Measurements from ENCODE around the gene RBKS.
"Not testable (repeated sequence)": the region's sequence is repeated elsewhere in the genome, so short reads cannot be mapped to it uniquely, and the experiment has no call there.

The RBKS gene

DNA sequence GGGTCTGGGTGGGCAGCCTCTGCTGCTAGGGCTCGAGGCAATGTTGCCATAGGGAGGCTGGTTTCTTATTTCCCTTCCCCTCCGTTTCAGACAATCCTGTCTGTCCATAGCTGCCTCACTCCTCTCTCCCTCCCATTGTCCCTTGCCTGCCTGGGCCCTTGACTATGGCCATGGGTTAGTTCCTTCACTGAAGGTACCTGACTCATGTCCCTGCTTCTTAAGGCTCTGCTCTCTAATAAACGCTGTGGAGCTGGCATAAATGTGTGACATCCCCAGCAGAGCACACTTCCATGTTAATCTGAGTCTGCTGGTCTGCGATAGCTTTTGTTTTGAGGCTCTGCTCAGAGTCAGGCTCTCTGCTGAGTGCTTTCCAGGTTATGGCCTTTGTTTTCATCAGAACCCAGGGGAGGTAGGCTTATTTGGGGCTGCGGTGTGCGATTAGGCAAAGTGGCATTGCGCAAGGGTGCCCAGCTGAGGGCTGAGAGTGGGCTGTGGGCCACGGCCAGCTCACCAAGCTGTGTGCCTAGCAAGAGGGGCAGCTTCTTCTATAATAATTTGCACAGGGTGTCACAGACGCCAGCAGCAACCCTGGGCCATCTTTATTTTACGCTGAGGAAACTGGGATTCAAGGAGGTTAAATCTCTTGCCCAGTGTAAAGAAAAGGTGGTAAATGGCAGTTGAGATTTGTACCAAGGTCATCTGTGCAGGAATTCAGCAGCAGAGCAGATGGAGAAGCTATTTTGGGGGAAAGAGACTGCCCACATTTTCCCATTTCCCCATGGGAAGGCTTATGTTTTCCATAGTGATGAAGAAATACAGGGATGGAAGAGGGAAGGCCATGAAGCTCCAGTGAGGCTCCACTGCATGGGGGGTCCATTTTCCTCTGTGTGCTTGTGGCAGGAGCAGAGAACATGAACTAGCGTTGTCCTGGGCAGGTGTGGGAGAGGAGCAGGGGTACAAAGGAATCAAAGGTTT lies 93.1 kb downstream of the RBKS start:
- DNase-seq: no peak

DNA sequence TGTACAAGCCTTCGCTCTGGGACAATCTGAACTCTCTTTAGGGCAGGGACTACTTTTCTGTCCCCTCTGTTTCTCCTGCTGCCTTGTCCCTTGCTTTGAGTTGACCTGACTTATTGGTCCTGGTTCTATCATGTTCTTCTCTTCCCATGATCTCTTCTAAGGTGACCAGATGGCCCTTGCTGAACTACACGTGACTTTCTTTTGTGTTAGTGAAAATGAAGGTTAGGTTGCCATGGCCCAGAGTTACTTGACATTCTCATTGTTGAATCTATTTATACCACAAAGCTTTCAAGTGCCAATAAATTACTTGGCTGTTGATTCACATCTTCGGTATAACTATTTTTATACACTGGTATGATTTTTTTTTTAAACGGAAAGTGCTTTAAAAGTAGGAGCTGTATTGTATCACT lies 94.3 kb downstream of the RBKS start:
- no peak for DNase-seq

DNA sequence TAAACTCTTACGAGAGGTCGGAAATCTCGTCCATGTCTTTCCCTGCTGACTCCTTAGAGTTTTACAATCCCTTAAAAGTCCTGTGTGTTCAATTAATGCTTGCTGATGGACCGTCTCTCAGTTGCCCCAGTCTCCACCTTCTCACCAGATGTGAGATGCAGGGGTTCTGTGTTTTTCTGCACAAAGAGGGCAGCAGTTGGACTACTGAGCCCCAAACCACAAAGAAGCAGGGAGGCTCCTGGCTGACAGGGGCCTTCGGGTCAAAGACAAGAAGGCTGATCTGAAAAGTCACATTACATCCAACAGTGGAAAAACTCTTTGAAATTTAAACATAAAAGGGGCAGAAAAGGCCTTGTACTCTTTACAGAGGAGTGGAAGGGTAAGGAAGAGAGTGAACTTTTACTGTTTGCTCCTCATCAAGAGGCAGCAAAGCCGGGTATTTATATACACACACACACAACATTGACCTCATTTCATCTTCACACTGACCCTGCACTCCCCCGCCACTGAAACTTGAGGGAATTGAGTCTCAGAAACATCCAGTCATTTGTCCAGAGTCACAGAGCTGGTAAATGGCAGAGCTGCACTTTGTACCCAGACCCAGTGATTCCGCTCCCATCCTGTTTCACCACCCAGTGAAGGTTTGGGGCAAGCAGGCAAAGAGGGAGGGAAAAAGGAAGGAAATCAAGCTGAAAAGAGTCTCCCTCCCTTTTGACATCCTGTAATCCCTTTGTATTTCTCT lies 94.9 kb downstream of the RBKS start:
- DNase-seq: no peak

DNA sequence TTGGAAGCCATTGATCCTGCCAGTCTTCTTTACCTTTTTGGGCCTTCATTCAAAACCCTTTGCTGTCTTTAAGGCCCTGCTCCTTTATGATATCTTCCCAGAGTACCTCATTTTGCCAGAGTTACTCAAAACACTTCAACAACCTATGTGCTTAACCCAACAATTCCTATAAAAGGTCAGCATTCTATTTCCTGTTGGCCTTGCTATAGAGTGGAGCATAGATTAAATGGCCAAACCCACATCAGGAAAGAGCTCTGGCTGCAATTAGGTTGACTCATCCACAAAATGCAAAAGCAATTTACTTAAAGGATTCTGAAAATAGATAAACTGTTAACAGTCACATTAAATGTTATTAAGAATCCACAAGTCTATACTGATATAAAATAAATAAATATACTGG lies 97.4 kb downstream of the RBKS start:
- DNase-seq: no peak

DNA sequence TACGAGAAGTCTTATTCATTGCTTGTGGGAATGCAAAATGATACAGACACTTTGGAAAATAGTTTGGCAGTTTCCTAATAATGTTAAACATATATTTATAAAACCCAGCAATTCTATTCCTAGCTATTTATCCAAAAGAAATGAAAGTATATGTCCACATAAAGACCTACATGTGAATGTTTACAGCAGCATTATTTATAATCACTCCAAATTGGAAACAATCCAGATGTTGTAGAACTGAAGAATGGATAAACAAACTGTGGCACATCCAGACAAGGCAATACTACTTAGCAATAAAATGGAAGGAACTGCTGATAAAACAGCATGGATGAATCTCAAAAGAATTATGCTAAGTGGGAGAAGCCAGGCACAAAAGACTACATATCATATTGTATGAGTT lies 99.4 kb downstream of the RBKS start:
- no peak for DNase-seq

DNA sequence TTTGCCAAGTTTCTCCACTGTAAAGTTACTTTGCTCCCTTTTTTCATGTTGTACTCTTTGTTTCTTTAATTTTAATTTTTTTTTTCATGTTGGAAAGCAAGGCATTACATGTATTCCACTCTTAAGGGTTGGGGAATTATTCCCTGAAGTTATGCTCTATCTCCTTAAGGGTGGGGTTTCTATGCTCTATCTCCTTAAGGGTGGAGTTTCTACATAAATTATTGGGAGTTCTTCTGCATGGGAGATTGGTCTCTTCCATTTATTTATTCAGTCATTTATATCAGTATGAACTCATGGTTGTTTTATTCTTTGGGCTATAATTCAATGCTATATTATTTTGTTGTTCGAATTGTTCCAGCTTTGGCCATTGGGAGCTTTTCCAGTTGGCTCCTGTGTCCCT lies 107.5 kb downstream of the RBKS start:
- DNase-seq: no peak

DNA sequence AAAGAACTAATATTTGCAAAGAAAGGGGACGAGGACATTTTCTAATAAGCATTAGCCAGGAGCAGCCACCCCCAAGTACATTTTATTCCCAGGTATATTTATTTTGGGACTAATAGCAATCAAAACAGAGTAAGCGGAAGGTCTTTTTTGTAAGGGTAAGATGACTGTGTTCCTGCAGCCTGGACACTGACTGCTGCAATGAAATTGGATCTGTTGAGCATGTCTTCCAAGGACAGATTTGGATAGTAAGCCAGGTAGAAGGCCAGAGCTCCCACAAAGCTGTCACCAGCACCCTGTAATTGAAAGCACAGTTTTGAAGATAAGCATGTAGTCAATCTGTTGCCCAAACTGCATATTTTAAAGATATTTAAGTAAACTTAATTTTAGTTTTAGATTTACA lies 108.7 kb downstream of the RBKS start:
- DNase-seq: no peak

DNA sequence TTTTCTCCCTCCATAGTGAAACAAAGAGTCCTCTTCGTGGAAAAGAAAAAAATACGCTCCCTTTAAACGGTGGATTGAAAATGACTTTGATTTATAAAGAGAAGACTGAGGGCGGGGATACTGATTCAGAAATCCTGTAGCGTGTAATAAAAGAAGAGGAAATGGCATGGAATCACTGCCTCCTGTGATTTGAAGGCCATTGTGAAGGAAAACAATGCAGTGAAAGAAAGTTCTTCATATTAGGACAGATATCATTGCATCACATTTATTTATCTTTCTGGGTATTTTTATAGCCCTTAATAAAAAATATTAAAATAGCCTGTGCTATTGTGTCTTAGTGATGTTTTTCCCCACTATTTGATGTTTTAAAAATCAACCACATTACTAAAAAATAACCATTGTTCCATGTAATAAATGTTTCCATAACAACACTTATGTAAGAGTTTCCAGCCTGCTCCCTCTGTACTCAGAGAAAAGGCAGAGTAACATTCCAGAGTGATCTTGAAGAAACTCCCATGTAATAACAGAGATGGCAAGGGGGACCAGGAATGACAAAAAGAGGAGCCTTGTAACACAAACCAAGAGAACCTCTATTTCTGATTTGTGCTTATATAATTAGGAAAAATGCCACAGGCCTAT lies 110.7 kb downstream of the RBKS start:
- DNase-seq: no peak

DNA sequence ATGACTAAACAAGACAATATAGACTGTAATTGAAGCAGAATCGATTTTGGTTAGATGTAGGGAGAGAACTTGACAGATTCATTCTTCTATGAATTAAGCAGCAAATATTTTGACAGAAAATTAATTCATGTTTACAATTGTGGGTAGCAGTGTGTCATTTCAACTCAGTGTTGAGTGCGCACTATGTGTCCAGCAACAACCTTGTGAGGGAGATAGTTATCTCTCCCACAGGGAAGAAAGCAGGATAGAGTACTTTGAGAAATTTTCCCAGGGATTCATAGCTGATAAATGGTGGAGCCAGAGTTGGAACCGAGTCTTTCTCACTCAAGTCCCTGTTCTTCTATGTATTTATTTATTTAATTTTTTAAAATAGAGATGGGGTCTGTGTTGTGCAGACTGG lies 113.5 kb downstream of the RBKS start:
- no peak for DNase-seq

DNA sequence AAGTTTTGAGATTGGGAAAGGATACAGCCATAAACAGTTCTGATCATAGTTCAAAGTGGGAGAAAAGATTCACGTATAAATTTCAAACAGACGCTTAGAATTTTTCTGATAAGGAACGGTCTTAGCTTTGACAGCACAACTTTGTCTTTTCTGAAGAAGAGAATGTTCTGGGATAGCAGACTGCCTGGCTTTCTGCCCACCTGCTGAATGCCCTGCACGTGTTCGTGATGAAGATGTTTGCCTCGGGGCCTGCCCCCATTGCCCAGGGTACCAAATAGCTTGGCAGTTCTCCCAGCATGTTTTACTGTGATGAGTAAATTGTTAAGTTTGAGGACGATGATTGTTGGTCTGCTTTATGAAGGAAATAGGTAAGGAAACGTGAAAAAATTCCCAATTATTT lies 114.1 kb downstream of the RBKS start:
- DNase-seq: no peak

DNA sequence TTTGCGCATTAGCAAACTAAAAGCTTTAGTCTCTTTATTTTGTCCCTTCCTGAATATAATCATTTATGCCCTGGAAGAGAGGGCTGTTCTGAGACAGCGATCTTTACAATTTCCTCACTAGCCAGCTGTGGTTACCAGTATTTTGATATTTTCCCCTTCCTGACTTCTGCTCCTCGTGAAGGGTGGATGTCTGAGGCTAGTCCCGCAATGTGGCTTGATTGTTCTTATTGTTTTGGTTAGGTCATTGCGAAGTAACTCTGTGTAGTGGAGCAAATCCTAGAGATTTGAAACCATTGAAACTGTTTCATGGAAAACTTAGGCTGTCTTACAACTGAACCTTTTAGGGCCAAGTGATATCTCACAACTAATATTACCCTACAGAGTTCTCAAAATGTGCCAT lies 116.2 kb downstream of the RBKS start:
- no peak for DNase-seq

DNA sequence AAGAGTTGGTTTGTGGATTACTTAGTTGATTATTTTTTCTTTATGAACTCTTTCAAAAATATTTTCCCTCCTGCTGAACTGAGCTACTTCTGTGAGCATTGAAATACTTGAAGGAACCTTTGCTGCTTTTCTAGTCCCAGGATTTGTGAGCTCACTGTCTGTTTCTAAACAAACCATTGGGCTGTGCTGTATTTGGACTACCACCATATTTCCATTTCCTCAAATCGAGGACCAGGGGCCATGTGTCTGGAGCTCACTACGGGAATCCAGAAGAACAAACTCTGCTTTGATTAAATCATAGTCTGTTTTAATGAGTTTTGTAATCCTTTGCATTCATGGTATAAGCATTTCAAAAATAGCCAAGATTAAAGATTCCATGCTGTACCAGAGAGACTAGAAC lies 117.4 kb downstream of the RBKS start:
- DNase-seq: no peak

DNA sequence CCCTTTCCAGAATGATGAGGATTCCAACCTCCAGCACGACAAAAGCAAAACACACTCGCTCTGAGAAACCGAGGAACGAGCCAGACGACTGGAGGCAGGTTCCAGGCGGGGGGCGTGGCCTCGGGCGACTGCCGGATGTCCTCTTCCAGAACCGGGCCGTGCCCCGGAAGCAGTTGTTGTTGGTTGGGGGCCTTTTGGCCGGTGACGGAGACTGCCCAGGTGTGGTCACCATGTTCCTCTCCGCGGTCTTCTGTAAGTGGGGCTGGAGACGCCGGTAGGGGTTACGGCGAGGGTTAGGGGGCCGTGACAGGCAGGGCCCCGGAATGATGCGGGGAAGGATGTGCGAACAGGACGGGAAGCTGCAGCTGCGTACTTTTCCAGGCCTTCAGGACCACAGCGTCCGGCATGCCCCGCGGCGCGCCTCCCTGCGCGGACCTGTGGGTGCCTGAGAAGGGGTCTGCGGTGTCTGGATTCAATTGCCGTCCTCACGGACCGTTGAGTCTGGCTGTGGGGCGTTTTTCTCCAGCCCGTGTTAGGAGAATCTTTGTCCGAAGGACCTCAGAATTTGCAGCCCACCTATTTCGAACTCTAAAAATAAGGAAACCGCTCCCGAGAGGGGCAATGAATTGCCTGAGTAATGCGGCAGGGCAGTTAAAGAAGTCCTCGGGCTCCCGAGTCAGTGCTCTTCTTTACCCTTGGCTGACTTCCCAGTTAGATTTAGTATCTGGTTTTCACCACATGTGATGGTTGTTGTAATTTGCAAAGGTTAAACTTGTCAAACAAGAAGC lies 118.4 kb downstream of the RBKS start, which contains the start of gene MRPL33:
Gene MRPL33, plus strand, starts transcription at position 172 of the 788 bp plus-strand sequence. Its CDS starts 59 bp downstream, at position 231.
- DNase-seq: peak; percentile 93

DNA sequence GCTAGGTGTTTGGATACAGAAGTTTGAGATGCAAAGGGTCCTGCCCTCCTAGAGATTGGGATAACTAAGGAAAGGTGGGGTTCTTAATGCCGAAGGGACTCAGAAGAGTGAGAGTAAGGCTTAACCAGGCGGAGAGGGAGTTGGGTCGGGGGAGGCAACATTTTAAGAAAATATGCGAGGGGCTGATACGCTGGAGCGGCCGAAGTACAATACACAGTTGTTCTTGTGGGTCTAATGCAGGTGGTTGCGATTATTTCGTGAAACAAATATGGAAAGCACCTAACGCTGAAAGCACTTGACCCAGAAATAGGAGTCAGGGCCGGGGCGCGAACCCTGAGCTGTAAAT lies 119.0 kb downstream of the RBKS start:
- no peak for DNase-seq

DNA sequence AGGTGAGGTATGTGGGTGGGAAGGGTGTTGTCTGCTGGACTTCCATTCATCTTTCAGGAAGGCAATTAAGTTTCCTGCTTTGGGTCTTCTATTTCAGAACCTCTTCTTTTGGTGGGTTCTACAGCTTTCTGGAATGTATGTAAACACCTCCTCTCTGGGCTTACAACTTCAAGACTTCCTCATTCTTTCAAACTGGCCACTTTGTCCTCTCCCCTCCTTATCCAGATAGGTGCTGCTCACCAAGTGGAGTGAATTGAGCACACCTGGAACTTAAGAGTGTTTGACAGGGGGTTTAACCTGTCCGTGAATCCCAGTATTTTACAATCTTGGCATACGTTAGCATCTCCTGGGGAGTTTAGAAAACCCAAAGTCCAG lies 123.9 kb downstream of the RBKS start:
- DNase-seq: no peak

DNA sequence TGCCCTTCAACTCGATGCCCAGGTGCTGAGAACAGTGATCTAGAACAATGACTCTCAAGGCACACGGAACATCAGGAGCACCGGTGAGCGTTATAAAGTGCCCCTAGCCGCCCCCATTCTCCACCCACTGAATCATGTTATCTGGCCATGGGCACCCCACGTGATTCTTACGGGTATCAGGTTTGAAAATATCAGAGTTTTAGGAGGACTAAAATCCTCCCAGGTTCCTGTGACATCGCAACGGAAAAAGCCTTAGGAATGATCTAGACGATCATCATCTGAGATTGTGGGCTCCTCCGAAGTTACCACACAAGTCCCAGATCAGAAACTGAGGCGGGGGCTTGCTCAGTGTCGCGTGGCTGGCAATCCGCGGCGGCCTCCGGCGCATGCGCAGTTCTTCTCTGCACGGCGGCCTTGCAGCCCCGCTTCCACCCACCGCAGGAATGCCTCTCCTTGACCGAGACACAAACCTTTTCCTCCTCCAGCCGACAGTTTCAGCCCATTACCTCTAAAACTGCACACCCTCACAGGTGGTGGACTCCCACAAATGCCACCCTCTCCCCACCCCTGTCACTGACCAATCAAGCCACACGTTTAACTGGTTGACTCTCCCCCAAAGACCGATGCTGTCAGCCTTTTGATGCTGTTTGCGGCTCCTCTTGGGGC lies 124.4 kb downstream of the RBKS start:
- DNase-seq: peak; percentile 65

DNA sequence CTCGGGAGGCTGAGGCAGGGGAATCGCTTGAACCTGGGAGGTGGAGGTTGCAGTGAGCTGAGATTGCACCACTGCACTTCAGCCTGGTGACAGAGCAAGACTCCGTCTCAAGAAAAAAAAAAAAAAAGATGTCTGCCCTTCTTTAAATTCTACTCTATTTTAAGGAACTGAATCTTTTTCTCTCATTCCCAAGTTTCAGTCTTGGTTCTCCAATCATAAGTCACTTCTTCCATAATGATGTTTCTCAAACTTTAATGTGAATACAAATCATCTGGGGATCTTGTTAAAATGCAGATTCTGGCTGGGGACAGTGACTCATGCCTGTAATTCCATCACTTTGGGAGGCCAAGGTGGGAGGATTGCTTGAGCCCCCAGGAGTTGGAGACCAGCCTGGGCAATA lies 125.7 kb downstream of the RBKS start:
- DNase-seq: not testable (repeated sequence)

DNA sequence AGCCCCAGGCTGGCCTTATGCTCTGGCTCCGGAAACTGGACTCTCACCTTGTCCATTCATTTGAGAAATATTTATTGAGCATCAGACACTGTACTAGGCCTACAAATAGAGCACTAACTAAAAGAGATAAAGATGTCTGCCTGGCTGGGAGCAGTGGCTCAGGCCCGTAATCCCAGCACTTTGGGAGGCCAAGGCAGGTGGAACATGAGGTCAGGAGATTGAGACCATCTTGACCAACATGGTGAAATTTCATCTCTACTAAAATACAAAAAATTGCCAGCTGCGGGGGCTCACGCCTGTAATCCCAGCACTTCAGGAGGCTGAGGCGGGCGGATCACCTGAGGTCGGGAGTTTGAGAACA lies 126.3 kb downstream of the RBKS start:
- no peak for DNase-seq

DNA sequence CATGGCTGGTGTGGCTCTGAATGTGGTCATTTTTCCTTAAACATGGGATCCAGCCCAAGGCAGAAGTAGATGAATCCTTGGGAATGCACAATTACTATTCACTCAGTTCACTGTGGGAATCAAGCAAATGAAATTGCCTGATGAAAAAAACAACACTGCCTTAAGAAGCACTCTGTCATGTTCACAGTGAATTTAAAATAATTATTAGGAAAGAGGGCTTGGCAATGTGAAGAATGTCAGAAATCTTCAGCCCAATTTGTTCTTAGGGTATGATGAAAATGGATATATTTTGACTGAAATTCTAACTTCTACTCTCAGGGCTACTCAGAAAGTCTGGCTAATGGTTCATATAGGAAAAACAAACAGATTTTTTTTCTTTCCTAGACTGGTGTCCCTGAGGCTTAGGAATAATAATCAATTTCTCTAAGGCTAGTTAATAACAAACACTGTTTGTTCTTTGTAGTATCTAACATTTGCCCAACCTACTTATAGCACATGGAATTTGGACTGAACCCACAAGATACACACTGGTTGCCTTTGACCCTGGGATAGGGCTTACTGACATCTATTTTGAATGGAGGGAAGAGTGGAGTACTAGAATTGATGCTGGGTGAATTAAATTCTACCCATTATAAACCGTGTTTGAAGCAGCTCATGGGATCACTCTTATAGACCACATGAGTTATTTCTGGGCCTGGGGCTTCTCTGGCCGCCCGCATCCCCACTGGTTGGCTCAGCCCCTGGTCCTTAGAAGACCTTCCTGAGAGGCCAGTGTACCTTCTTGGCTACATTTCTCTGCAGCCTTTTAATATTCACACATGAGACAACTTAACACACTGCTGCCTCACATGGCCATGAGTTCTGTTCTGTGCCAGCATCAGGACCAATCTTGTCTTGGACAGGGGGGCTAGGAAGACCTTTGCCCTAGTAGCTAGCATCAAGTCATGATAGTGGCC lies 127.0 kb downstream of the RBKS start:
- DNase-seq: no peak

DNA sequence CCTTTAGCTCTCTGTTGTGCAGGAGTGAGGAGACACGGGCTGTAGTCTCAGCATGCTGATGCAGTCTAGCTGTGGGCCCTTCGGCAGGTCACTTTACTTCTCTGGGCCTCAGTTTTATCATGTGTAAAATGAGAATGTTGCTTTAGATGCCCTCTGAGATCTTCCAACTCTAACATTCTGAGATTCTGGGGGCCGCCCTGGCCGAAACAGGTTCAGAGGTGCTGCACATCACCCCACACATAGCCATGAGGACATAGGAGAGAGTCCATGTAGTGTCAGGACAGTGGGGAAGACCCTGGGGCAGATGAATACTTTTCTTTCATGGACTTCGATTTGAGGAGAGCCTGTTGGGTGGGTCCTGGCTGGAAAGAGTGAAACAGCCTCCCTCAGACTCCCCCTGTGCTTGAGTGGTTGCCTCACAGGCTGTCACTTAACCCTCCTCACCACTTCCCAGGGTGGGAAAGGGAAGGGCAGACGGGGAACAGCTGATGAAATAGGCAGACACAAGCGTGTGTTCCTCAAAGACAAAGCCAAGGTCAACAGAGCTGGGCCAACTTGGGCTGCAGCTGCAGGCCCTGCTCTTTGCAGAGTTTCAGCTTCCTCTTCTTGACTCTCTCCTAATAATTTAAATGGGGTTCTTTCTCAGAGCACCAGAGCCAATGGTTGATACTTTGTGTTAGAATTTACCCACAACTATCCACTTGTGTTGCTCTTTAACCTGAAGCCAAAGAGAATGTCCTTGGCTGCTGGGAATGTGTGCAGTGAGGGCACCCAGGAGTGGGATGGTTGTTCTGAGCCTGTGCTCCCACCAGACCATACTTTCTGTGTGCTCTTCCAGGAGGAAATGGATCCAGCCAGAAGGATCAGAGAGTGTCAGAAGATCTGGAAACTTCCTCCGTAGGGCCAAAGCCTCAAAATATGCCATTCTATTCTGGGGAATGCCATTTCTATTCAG lies 133.4 kb downstream of the RBKS start:
- DNase-seq: no peak

Measured in activated CD4-positive, CD25-positive, alpha-beta regulatory T cell treated with anti-CD3 and anti-CD28 coated beads, Interleukin-2, amount 50 U/mL, for 72 hours (primary cell).